DOHH2 (cell line): Measurements from ENCODE around the gene HABP2.

Source experiments
- CTCF ChIP-seq: fragments of 200-600 bp; sonication (generic); IDR thresholded peaks from one replicate; pipeline ENCODE4 v1.5.1; 2014; ENCODE audit warnings: antibody characterized with exemption, mild to moderate bottlenecking, low read depth, low read length; ENCODE audit not compliant: poor library complexity, severe bottlenecking
- EZH2phosphoT487 ChIP-seq: fragments of 200-600 bp; sonication (generic); IDR thresholded peaks from 2 replicates; pipeline ENCODE4 v1.6.1; 2017; ENCODE audit warnings: borderline replicate concordance, mild to moderate bottlenecking, antibody characterized with exemption, low read length, moderate library complexity, mixed read lengths

- TF ChIP-seq CTCF (no peak), EZH2phosphoT487 (no peak)
These were observed 8.5 kb upstream of the HABP2 start for GRCh38 chr10:113544392-113544791.
